Left kidney (tissue), 2 donors: ENCODE measurements around the gene LTF. TPM values are rescaled to one million over a fixed set of nuclear protein-coding genes. Genes with fewer than 3 reads are reported as not detected.

Experiments used
- DNase-seq: peaks from one replicate; pipeline ENCODE4 v3.0.0-alpha.2; 2013
- polyA plus RNA-seq: library from polyadenylated mRNA; unstranded; fragments of 120-200 nt; gene quantifications from one replicate; pipeline ENCODE4 v1.2.1, GENCODE V29; 2013; ENCODE audit not compliant: insufficient read length

Gene LTF
- polyA plus RNA-seq, 1 donor: 1.7 TPM

- no peak for DNase-seq
Measured at GRCh38 chr3:46491089-46492070, 26.7 kb upstream of the LTF start.

- DNase-seq: no peak
Measured at GRCh38 chr3:46490338-46491084, 25.8 kb upstream of the LTF start.

GRCh38 chr3:46489875-46490274, 25.2 kb upstream of the LTF start:
- DNase-seq: no peak

GRCh38 chr3:46489381-46489780, 24.7 kb upstream of the LTF start:
- no peak for DNase-seq

DNA sequence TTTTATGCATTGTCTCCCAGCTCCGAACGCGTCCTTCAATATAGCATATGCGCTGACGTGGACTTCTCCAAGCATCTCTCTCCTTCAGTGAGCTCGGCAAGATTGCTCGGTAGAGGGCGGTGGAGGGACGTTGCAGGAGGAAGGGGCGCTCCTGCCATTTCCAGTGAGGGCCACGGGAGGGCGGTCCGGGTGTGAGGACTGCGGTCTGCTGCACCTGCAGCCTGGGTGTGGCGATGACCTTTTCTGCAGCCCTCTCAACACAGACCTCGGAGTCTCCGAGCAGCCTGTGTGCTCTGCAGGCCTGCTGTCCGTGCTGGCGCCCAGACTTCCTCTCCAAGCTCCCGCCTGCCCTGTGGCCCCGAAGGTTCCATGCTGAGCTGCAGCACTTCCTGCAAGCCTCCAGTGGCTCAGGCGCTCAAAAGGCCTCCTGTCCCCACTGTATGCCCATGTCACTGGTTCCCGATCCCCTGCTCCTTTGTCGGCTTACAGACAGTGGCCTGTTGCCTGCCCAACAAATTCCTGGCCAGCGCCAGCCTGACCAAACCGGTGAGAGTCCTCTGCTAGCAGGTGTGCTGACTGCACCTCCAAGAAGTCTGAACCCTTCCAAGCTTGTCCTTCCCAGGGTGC, 24.1 kb upstream of the LTF start:
- peak; percentile 89 for DNase-seq

DNA sequence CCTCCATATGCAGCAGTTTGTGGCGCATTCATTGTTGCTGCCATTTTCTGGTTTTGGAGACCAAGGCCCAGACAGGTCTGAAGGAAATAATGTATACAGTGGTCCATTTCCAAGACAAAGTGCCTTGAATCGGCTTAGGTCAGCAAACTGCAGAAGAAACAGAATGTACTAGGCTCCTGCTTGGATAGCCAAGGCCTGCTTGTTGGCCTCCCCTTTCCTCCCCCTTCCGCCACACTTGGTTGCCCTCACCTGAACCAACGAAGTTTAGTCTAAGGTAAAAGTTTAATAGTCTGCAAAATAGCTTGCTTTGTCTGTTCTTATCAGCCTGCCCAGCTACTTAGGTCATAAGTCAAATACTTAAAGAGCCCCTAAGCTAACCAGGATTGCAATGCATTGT, 21.1 kb upstream of the LTF start:
- no peak for DNase-seq

- peak; percentile 41 for DNase-seq
Measured at GRCh38 chr3:46484911-46485778, 20.4 kb upstream of the LTF start.

DNA sequence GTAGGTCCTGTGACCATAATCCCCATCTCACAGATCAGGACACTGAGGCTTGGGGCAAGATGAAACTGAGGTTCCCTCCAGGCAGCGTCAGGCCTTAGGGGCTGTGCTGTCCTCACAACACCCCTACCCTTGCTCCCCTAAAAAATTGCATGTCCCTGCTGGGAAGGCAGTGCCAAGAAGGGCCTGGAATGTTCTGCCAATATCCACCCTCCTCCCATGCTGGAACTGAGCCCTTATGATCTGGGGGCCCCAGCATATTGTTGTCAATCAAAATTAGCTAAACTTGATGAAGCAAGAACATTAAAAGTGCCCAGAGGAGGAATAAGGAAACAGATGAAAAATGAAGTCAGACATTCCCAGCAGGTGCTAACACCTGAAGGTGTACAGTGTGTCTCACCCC, 19.7 kb upstream of the LTF start:
- no peak for DNase-seq

- DNase-seq: no peak
Measured at GRCh38 chr3:46483825-46484224, 19.1 kb upstream of the LTF start.

DNA sequence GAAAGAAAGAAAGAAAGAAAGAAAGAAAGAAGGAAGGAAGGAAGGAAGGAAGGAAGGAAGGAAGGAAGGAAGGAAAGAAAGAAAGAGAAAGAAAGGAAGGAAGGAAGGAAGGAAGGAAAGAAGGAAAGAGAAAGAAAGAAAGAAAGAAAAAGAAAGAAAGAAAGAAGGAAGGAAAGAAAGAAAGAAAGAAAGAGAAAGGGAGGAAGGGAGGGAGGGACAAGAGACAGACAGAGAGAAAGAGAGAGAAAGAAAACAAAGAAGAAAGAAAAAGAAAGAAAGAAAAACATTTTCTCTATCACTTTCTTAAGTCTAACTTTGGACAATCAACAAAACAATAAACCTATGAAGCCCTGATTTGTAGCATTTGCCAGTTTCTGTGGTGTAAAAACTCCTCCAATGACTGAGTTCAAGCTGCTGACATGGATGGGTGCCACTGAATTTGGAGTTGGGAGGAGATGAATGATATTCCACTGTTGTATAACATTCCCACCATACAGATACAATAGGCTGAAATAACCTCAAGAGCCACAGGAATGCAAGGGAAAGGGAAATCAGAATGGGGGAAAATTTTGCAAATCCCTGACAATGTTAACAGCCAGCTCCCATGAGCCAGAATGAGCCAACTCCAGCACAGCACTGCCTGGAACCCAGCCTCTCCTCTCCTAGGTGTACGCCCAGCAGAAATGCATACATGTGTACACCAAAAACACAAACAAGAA, 18.1 kb upstream of the LTF start:
- no peak for DNase-seq

GRCh38 chr3:46481636-46482035, 16.9 kb upstream of the LTF start:
- DNase-seq: no peak

- no peak for DNase-seq
Measured at GRCh38 chr3:46480491-46481195, 15.9 kb upstream of the LTF start.

GRCh38 chr3:46479696-46480095, 15.0 kb upstream of the LTF start:
- no peak for DNase-seq

DNA sequence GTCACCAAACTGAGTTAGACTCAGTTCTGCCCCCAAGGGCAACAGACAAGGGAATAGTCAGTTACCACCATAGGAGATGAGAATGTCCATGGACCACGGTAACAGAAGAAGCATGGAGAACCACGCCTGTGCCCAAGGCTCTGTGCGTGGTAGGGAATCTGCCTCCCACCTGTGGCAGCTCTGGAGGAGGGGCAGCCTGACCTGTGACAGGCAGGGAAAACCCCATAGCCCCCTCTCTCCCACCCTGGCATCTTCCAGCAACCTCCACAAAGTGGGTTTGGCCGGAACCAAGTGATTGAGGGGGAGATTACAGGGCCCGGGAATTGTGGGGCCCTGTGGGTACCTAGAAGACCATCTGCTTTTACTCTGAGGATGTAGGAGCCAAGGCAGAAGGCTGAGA, 14.3 kb upstream of the LTF start:
- DNase-seq: no peak

DNA sequence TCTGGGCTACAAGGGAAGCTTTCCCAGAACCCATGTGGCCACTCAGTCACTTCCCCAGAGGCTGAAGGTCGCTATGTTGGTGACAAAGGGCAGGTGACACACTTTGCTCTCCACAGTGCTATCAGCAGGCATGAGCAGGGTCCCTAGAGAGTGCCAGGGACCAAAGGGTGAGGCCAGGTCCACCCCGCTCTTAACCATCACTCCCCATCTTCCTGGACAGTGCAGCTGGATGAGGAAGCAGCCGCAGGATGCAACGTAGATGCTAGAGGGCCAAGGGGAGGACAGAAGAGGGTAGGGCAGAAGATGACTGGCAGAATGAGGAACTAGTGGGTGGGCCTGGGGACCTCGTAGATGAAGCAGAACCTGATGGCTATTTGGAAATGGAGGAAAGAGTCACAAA, 13.6 kb upstream of the LTF start:
- no peak for DNase-seq

- DNase-seq: no peak
Measured at GRCh38 chr3:46477756-46478155, 13.1 kb upstream of the LTF start.

DNA sequence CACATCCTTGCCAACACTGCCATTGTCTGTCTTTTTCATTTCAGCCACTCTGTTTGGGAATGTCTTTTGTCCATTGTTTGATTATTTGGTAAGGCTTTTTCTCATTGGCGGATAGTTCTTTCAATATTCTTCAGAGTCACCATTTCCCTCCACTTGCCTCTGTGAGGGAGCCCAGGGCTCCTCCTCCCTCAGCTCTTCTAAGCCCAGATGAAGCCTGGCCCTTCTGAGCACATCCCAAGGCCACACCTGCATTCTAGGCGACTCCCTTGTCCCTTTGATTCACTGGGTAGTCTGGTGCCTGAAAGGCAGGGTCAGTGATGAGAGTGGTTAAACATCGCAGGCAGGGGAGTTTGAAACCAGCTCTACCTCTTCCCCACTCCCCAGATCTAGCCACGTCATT, 12.4 kb upstream of the LTF start:
- DNase-seq: no peak

GRCh38 chr3:46472736-46473135, 8.0 kb upstream of the LTF start:
- no peak for DNase-seq

- no peak for DNase-seq
Measured at GRCh38 chr3:46471371-46471914, 6.7 kb upstream of the LTF start.

- DNase-seq: no peak
Measured at GRCh38 chr3:46470831-46471230, 6.1 kb upstream of the LTF start.
